B cell (primary cell): ENCODE results near the gene AGAP1. TPM values are rescaled to one million over a fixed set of nuclear protein-coding genes. Genes with fewer than 3 reads are reported as not detected.

Source experiments
- ATAC-seq: fragments of 200-7000 bp; cut with Tn5 transposase; one replicate; pipeline ENCODE4 v1.10.0; 2021; ENCODE audit warnings: low read depth, mild to moderate bottlenecking, moderate number of reproducible peaks, moderate library complexity
- CTCF ChIA-PET: fragments of 350-600 bp; sonication (Branson Sonifier 250); formaldehyde crosslinking; loops from one replicate; lab custom pipeline; 2021; ENCODE audit warnings: antibody characterized with exemption, inconsistent platforms; lab: Charles Lee
- POLR2A ChIA-PET: fragments of 350-600 bp; sonication (Branson Sonifier 250); formaldehyde crosslinking; loops from one replicate; lab custom pipeline; 2021; ENCODE audit warnings: antibody characterized with exemption; lab: Charles Lee
- DNase-seq: peaks from one replicate; pipeline ENCODE4 v3.0.0; 2013
- H2AFZ ChIP-seq: 2 replicates; pipeline ENCODE4 v1.6.1; 2012; ENCODE audit warnings: mild to moderate bottlenecking, low read depth, low read length; ENCODE audit not compliant: insufficient read depth, poor library complexity, severe bottlenecking
- H3K27ac ChIP-seq, 2 donors: 1 replicate in 1 of 2; 2 replicates in 1 of 2; pipeline ENCODE4 v1.5.1; 2012 to 2013; ENCODE audit warnings: low read length in 2 of 2, mild to moderate bottlenecking in 2 of 2, moderate library complexity in 1 of 2
- H3K27me3 ChIP-seq, 4 experiments: fragments of 200-600 bp in 1 of 4; sonication (generic) in 1 of 4; replicated peaks in 1 of 4; 1 replicate in 2 of 4; 2 replicates in 2 of 4; pipeline versions ENCODE4 v1.6.1 to v1.7.0; 2013 to 2016; ENCODE audit warnings: low read length in 3 of 4, mild to moderate bottlenecking in 2 of 4, mixed read lengths in 1 of 4, moderate library complexity in 1 of 4; ENCODE audit not compliant: insufficient read depth in 4 of 4, control insufficient read depth in 3 of 4; ENCODE audit errors: control extremely low read depth in 1 of 4
- H3K36me3 ChIP-seq, 2 experiments: replicated peaks in 1 of 2; 1 replicate in 1 of 2; 2 replicates in 1 of 2; pipeline versions ENCODE4 v1.6.1 to v1.7.1; 2013; ENCODE audit warnings: low read length in 1 of 2; ENCODE audit not compliant: insufficient read depth in 2 of 2, control insufficient read depth in 1 of 2; ENCODE audit errors: control extremely low read depth in 1 of 2, extremely low read depth in 1 of 2
- H3K4me1 ChIP-seq, 2 donors: fragments of 200-600 bp in 1 of 2; sonication (generic) in 1 of 2; 1 replicate in 1 of 2; 2 replicates in 1 of 2; pipeline versions ENCODE4 v1.5.1 to v1.6.1; 2013 to 2017; ENCODE audit warnings: low read length in 2 of 2; ENCODE audit not compliant: control insufficient read depth in 2 of 2, insufficient read depth in 2 of 2
- H3K4me2 ChIP-seq: replicated peaks from 2 replicates; pipeline ENCODE3; 2012; ENCODE audit warnings: mild to moderate bottlenecking, low read depth, low read length; ENCODE audit not compliant: poor library complexity, severe bottlenecking
- H3K4me3 ChIP-seq, 5 experiments: fragments of 200-600 bp in 1 of 5; sonication (generic) in 1 of 5; 1 replicate in 3 of 5; 2 replicates in 2 of 5; pipeline versions ENCODE4 v1.5.1 to v1.7.0; 2011 to 2016; ENCODE audit warnings: low read length in 4 of 5, mild to moderate bottlenecking in 4 of 5, low read depth in 2 of 5, control low read depth in 1 of 5, moderate library complexity in 1 of 5; ENCODE audit not compliant: insufficient read depth in 1 of 5; ENCODE audit errors: control extremely low read depth in 1 of 5, extremely low read depth in 1 of 5
- H3K79me2 ChIP-seq: fragments of 200-600 bp; sonication (generic); one replicate; pipeline ENCODE4 v1.6.0; 2016; ENCODE audit warnings: low read length; ENCODE audit not compliant: control insufficient read depth, insufficient read depth
- H3K9ac ChIP-seq: fragments of 200-600 bp; sonication (generic); 2 replicates; pipeline ENCODE4 v1.6.1; 2017; ENCODE audit warnings: mild to moderate bottlenecking, low read length, moderate library complexity
- H3K9me3 ChIP-seq, 3 donors: one replicate each; pipeline versions ENCODE4 v1.6.1 to v1.7.1; 2013; ENCODE audit warnings: low read length in 2 of 3; ENCODE audit not compliant: control insufficient read depth in 2 of 3, insufficient read depth in 1 of 3; ENCODE audit errors: control extremely low read depth in 1 of 3
- H4K20me1 ChIP-seq: 2 replicates; pipeline ENCODE4 v1.6.0; 2012; ENCODE audit warnings: mild to moderate bottlenecking, low read length; ENCODE audit not compliant: insufficient read depth, control insufficient read depth, poor library complexity, severe bottlenecking
- H3K27ac Mint-ChIP-seq: one replicate; pipeline ENCODE4 v1.8.0; 2021; ENCODE audit warnings: mixed read lengths
- H3K27me3 Mint-ChIP-seq: one replicate; pipeline ENCODE4 v1.8.0; 2021; ENCODE audit warnings: mixed read lengths
- H3K4me1 Mint-ChIP-seq: one replicate; pipeline ENCODE4 v1.8.0; 2021; ENCODE audit warnings: mixed read lengths
- H3K4me3 Mint-ChIP-seq: one replicate; pipeline ENCODE4 v1.8.0; 2021; ENCODE audit warnings: mixed read lengths
- H3K9me3 Mint-ChIP-seq: one replicate; pipeline ENCODE4 v1.8.0; 2022; ENCODE audit warnings: mixed read lengths; ENCODE audit not compliant: insufficient read depth
- CTCF ChIP-seq: fragments of 200-600 bp; IDR thresholded peaks from one replicate; pipeline ENCODE4 v1.8.0; 2022; ENCODE audit warnings: antibody characterized with exemption, mild to moderate bottlenecking
- EZH2 ChIP-seq: IDR thresholded peaks from 2 replicates; pipeline ENCODE4 v1.6.1; 2012; ENCODE audit warnings: borderline replicate concordance, low read depth, mild to moderate bottlenecking, moderate library complexity, low read length; ENCODE audit not compliant: insufficient read depth, poor library complexity, severe bottlenecking
- WGBS: methylation state at CpG from one replicate; pipeline ENCODE4 v1.1.5; 2013; ENCODE audit warnings: missing lambda C conversion rate; ENCODE audit not compliant: insufficient coverage; 5-methylcytosine and 5-hydroxymethylcytosine counted together
- intact Hi-C: fragments of 100-400 bp; cut with micrococcal nuclease; formaldehyde crosslinking; loops from one replicate; pipeline ENCODE4 v1.10.0; 2022
- polyA plus RNA-seq: library from polyadenylated mRNA; depleted of rRNA; stranded (reverse); fragments of >200 nt; gene quantifications from 2 replicates; pipeline ENCODE4 v1.2.3, GENCODE V29; 2012
- total RNA-seq, 2 donors: library from RNA; stranded (reverse); fragments of 120-200 nt in 1 of 2; gene quantifications; 1 replicate in 1 of 2; 2 replicates in 1 of 2; pipeline versions ENCODE4 v1.2.3 to v1.2.4, GENCODE V29; 2013 to 2022

The AGAP1 gene
- total and polyA plus RNA-seq, 2 donors (not counting 1 experiment from before 2014, with no cell fraction given), result 0.01 TPM; not detected in 1

GRCh38 chr2:236008006-236008405 is 514.2 kb downstream of the AGAP1 start:
- no peak overlapping the region for H3K27ac Mint-ChIP-seq
- CTCF ChIA-PET, result no interaction called here
- 96% methylated on average over 4 of the region's 6 CpGs for WGBS

DNA sequence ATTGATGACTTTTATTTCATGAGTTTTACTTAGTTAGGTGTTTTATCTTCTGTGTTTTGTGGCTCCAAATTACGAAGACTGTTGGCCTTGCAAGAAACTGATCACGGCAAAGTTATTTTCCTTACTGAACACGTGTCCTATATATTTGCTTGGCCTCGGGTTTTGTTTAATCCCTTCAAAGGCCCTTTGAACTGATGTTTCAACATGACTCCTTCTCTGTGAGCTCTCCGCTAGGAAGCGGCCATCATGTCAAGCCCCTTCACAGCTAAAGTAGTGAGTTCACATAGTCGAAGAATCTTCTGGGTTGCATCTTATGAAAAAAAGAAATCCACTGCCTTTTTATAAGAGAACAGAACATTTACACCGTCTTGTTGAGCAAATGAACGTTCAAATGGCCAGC is 515.0 kb downstream of the AGAP1 start:
- Histone ChIP-seq H3K4me3 (no peak overlapping the region), H3K79me2 (no peaks in the 10 kb centered on the region), H3K9ac (no peak overlapping the region), H3K4me1 (no peaks in the 10 kb centered on the region), H3K27me3 (no peaks in the 10 kb centered on the region), H2AFZ (no peak overlapping the region), H3K9me3 (peaks cover 0 to 9% (median 0%) of the 10 kb centered on the region in 3 donors), H4K20me1 (no peaks in the 10 kb centered on the region), H3K27ac (no peak overlapping the region), H3K36me3 (no peaks in the 10 kb centered on the region), H3K4me2 (no peak overlapping the region)
- no peak for ATAC-seq
- Mint-ChIP-seq H3K4me1 (no peaks in the 10 kb centered on the region), H3K4me3 (no peak overlapping the region), H3K9me3 (peaks cover 6% of the 10 kb centered on the region), H3K27ac (no peak overlapping the region), H3K27me3 (no peaks in the 10 kb centered on the region)
- 95% methylated on average over 8 of the region's 9 CpGs for WGBS
- ChIA-PET POLR2A (no interaction called here), CTCF (no interaction called here)
- DNase-seq, result no peak
- intact Hi-C loops, result no loop called here
- TF ChIP-seq EZH2 (no peak), CTCF (no peak)

More at GRCh38 chr2:236008006-236008405, 514.2 kb downstream of the AGAP1 start:
- H4K20me1 ChIP-seq, result no peaks in the 10 kb centered on the region
- H2AFZ ChIP-seq, result no peak overlapping the region
- H3K4me2 ChIP-seq, result no peak overlapping the region
- Mint-ChIP-seq H3K4me1 (no peaks in the 10 kb centered on the region), H3K4me3 (no peak overlapping the region), H3K9me3 (peaks cover 6% of the 10 kb centered on the region), H3K27me3 (no peaks in the 10 kb centered on the region)
- no peak overlapping the region for H3K9ac ChIP-seq
- H3K4me3 ChIP-seq, result no peak overlapping the region
- TF ChIP-seq CTCF, result no peak
- no peak for TF ChIP-seq EZH2
- H3K79me2 ChIP-seq, result no peaks in the 10 kb centered on the region
- H3K4me1 ChIP-seq, result no peaks in the 10 kb centered on the region
- intact Hi-C loops, result no loop called here
- H3K27me3 ChIP-seq, result no peaks in the 10 kb centered on the region
- H3K9me3 ChIP-seq, result peaks cover 0 to 3% (median 0%) of the 10 kb centered on the region in 3 donors
- no peak for DNase-seq
- POLR2A ChIA-PET, result no interaction called here
- no peaks in the 10 kb centered on the region for H3K36me3 ChIP-seq
- no peak overlapping the region for H3K27ac ChIP-seq
- ATAC-seq, result no peak
